Measurements from ENCODE around the gene CASP3. TPM values are rescaled to one million over a fixed set of nuclear protein-coding genes. Genes with fewer than 3 reads are reported as not detected.
A peak's percentile ranks its signal among the peaks of the same experiment; 100 is the strongest.

Gene CASP3
- polyA plus RNA-seq (2012; rRNA removed), result 15.5 and 21.8 TPM in 2 replicates
- 24.9 and 30.0 TPM in 2 replicates for polyA plus RNA-seq (2012; cell fraction: cytosol; rRNA removed)
- 16.9 and 24.2 TPM in 2 replicates for polyA plus RNA-seq (2012; cell fraction: nucleus; rRNA removed)

DNA sequence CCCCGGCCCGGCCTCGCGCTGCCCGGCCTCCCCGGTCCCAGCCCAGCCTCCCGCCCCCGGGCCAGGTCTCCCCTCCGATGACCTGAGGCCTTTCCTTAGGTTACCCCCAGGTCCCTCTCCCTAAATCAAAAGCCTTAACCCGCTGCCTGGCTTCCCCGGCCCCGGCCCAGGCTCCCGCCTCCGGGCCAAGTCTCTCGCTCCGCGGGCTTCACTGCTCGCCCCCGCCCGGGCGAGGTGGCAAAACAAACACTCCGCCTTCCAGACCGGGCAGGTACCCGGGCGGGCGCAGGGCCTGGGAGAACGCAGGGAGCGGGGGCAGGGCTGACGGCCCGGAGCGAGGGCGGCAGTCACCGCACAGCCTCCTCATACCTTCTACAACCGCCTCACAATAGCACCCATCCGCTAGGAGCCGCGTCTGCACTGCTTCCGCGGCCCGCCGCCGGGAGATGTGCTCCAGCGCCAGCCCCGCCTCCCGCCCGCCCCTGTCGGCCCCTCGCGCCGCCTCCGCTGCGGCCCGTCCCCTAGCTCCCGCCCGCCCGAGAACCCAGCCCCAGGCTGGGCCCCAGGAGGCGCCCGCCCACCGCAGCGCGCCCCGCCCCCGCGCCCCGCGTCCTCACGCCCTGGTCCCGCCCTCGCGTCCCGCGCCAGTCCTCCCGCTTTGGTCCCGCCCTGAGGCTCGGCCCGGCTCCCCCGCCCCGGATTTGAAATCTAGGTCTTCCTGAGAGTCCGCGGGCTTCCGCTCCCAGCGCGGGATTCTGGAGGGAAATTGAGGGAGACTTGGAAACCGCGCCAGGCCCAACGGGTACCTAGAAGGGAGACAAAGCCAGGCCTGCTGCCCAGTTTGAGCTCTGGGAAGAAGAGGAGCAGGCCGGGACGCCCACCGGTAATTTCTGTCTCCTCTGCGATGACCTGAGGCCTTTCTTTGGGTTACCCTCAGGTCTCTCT, at the start of gene CASP3, which contains the start of gene PRIMPOL:
TSS of gene CASP3 (minus strand) at position 422 of the 945 bp plus-strand sequence. CDS start 10,994 bp downstream, outside the sequence.
TSS of gene PRIMPOL (plus strand) at position 713 of the 945 bp plus-strand sequence. CDS start 7,403 bp downstream, outside the sequence.
- Histone ChIP-seq H3K9ac (peak within 1 kb of the TSS; percentile 97), H3K4me2 (peak within 1 kb of the TSS; percentile 92), H3K79me2 (ENCODE audit: insufficient read depth) (peaks cover 56% of the 10 kb centered on the region), H3K36me3 (replicated peaks in 1 of 2; ENCODE audit: control insufficient read depth in 1 of 2, insufficient read depth in 2 of 2, low read length in 1 of 2) (peaks cover 9 to 15% of the 10 kb centered on the region in 2 experiments), H3K9me2 (no peaks in the 10 kb centered on the region), H3K9me3 (no peaks in the 10 kb centered on the region), H3K27me3 (ENCODE audit: insufficient read depth) (no peaks in the 10 kb centered on the region), H3K4me3 (ENCODE audit: low read depth in 2 of 2, low read length in 1 of 2) (peak within 1 kb of the TSS; percentile 75 to 86), H4K20me1 (ENCODE audit: insufficient read depth) (peaks cover 23% of the 10 kb centered on the region; the same call in 1 of the 2 replicates), H3K4me1 (ENCODE audit: control insufficient read depth in 1 of 2, insufficient read depth in 2 of 2, low read depth in 1 of 2, low read length in 1 of 2) (peaks cover 26 to 27% of the 10 kb centered on the region in 2 experiments; a peak in 3 of 4 replicates), H3K27ac (ENCODE audit: low read depth in 2 of 2, low read length in 1 of 2) (peak within 1 kb of the TSS; percentile 91 to 94), H2AFZ (ENCODE audit: low read depth) (peak within 1 kb of the TSS; percentile 72), H3F3A (replicated peaks; ENCODE audit: insufficient read depth) (peaks cover 7% of the 10 kb centered on the region)
- ChIA-PET POLR2A (interaction anchor here (0.6 to 1.3 kb wide), 3 partner anchors 42 to 493 kb away, joined by 3 to 4 read pairs (median 4); partner anchors contain the start of gene SLC25A4), CTCF (interaction anchor here (0.7 to 3.0 kb wide), 9 partner anchors 75 to 549 kb away, joined by 3 to 16 read pairs (median 4); no protein-coding TSS in a partner anchor)
- WGBS (ENCODE audit: low lambda C conversion rate), result 1% methylated on average over 14 of the region's 90 CpGs
- DNase-seq, result peak; percentile 95
- TF ChIP-seq JUND (IDR thresholded peaks at IDR 0.05) (no peak), TCF12 (IDR thresholded peaks at IDR 0.05) (no peak), RCOR1 (IDR thresholded peaks at IDR 0.05; ENCODE audit: low read length) (no peak; the same call in 1 of the 2 replicates), SIN3A (IDR thresholded peaks at IDR 0.05; ENCODE audit: borderline replicate concordance, low read depth, low read length) (peak; percentile 45; the same call in 1 of the 2 replicates), TAF1 (IDR thresholded peaks at IDR 0.05; ENCODE audit: borderline replicate concordance, low read depth, low read length) (peak; percentile 90), GABPA (IDR thresholded peaks at IDR 0.05; ENCODE audit: low read depth) (peak; percentile 81), RAD21 (IDR thresholded peaks at IDR 0.05; ENCODE audit: low read length) (peak; percentile 52), CTCF (IDR thresholded peaks at IDR 0.05) (peak; percentile 22; the same call in 1 of the 2 replicates), GATA2 (CRISPR knock-in tag; IDR thresholded peaks at IDR 0.05) (no peak), CHD2 (IDR thresholded peaks at IDR 0.05; ENCODE audit: low read length, partially characterized antibody) (no peak), NFIC (IDR thresholded peaks at IDR 0.05; ENCODE audit: borderline replicate concordance) (peak; percentile 27; the same call in 1 of the 2 replicates), ELF1 (IDR thresholded peaks at IDR 0.05) (0 out of 2 replicates have a peak, but pooled peaks have one; percentile 38), FOXM1 (IDR thresholded peaks at IDR 0.05; ENCODE audit: low read depth) (no peak), FOSL2 (IDR thresholded peaks at IDR 0.05; ENCODE audit: borderline replicate concordance, low read depth) (no peak), USF1 (IDR thresholded peaks at IDR 0.05; ENCODE audit: borderline replicate concordance, low read depth) (no peak), MXI1 (IDR thresholded peaks at IDR 0.05; ENCODE audit: low read depth, low read length) (peak; percentile 34), EZH2phosphoT487 (IDR thresholded peaks at IDR 0.05; ENCODE audit: borderline replicate concordance, low read depth) (no peak), NRF1 (IDR thresholded peaks at IDR 0.05; ENCODE audit: low read depth, low read length) (peak; percentile 41), PBX3 (IDR thresholded peaks at IDR 0.05) (0 out of 2 replicates have a peak, but pooled peaks have one; percentile 32), EP300 (IDR thresholded peaks at IDR 0.05; ENCODE audit: borderline replicate concordance in 1 of 2, low read depth in 1 of 2, low read length in 1 of 2) (0 out of 4 replicates have a peak, but pooled peaks have one; percentile 7 to 8), FOXJ3 (CRISPR knock-in tag; IDR thresholded peaks at IDR 0.05) (no peak), SMC3 (IDR thresholded peaks at IDR 0.05; ENCODE audit: low read depth, low read length) (0 out of 2 replicates have a peak, but pooled peaks have one; percentile 20), TEAD4 (IDR thresholded peaks at IDR 0.05; ENCODE audit: borderline replicate concordance, insufficient read depth) (no peak), YY1 (IDR thresholded peaks at IDR 0.05; ENCODE audit: low read depth) (no peak; the same call in 1 of the 2 replicates)
- TF ChIP-seq, protein P1, sequence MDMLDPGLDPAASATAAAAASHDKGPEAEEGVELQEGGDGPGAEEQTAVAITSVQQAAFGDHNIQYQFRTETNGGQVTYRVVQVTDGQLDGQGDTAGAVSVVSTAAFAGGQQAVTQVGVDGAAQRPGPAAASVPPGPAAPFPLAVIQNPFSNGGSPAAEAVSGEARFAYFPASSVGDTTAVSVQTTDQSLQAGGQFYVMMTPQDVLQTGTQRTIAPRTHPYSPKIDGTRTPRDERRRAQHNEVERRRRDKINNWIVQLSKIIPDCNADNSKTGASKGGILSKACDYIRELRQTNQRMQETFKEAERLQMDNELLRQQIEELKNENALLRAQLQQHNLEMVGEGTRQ (IDR thresholded peaks at IDR 0.05; ENCODE audit: borderline replicate concordance, low read depth, low read length), result no peak
- TF ChIP-seq, protein P2, sequence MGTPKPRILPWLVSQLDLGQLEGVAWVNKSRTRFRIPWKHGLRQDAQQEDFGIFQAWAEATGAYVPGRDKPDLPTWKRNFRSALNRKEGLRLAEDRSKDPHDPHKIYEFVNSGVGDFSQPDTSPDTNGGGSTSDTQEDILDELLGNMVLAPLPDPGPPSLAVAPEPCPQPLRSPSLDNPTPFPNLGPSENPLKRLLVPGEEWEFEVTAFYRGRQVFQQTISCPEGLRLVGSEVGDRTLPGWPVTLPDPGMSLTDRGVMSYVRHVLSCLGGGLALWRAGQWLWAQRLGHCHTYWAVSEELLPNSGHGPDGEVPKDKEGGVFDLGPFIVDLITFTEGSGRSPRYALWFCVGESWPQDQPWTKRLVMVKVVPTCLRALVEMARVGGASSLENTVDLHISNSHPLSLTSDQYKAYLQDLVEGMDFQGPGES (IDR thresholded peaks at IDR 0.05; ENCODE audit: low read depth, low read length), result no peak
